Nucleus accumbens (tissue), 56 donors: ENCODE data around the gene B3GLCT.
"Not testable (repeated sequence)": the region's sequence is repeated elsewhere in the genome, so short reads cannot be mapped to it uniquely, and the experiment has no call there.

Experiments
- DNase-seq, 56 donors: peaks; one replicate each; lab custom pipeline; 2025; lab: John Stamatoyannopoulos, UW

B3GLCT gene

GRCh38 chr13:31334994-31335557 is 135.3 kb downstream of the B3GLCT start:
- no peak for DNase-seq

GRCh38 chr13:31339616-31340015 is 139.8 kb downstream of the B3GLCT start:
- DNase-seq: not testable (repeated sequence)

- not testable (repeated sequence) for DNase-seq
Measured at GRCh38 chr13:31340848-31341247, 141.1 kb downstream of the B3GLCT start.

GRCh38 chr13:31346891-31347290 is 147.1 kb downstream of the B3GLCT start:
- DNase-seq: no peak

GRCh38 chr13:31349156-31349555 is 149.4 kb downstream of the B3GLCT start:
- no peak for DNase-seq

- DNase-seq: no peak
Measured at GRCh38 chr13:31350560-31350959, 150.8 kb downstream of the B3GLCT start.

- DNase-seq: no peak
Measured at GRCh38 chr13:31351376-31351775, 151.6 kb downstream of the B3GLCT start.

- no peak for DNase-seq
Measured at GRCh38 chr13:31352467-31352866, 152.7 kb downstream of the B3GLCT start.

GRCh38 chr13:31355001-31355400 is 155.2 kb downstream of the B3GLCT start:
- no peak for DNase-seq

- DNase-seq: no peak
Measured at GRCh38 chr13:31356991-31357390, 157.2 kb downstream of the B3GLCT start.

- DNase-seq: no peak
Measured at GRCh38 chr13:31357581-31357980, 157.8 kb downstream of the B3GLCT start.

GRCh38 chr13:31361673-31362072 is 161.9 kb downstream of the B3GLCT start:
- no peak for DNase-seq

GRCh38 chr13:31365630-31366029 is 165.9 kb downstream of the B3GLCT start:
- DNase-seq: no peak

GRCh38 chr13:31367410-31367809 is 167.6 kb downstream of the B3GLCT start:
- DNase-seq: no peak

GRCh38 chr13:31369213-31369612 is 169.4 kb downstream of the B3GLCT start:
- DNase-seq: no peak

- DNase-seq: no peak
Measured at GRCh38 chr13:31372454-31372853, 172.7 kb downstream of the B3GLCT start.

GRCh38 chr13:31374682-31375081 is 174.9 kb downstream of the B3GLCT start:
- DNase-seq: no peak

- DNase-seq: no peak
Measured at GRCh38 chr13:31377946-31378345, 178.2 kb downstream of the B3GLCT start.

- no peak for DNase-seq
Measured at GRCh38 chr13:31380715-31381114, 180.9 kb downstream of the B3GLCT start.
